Measurements from ENCODE around the gene C3orf20. TPM values are rescaled to one million over a fixed set of nuclear protein-coding genes. Genes with fewer than 3 reads are reported as not detected.

C3orf20 gene
- total and polyA plus RNA-seq, 9 of the 15 experiments (the other 6 are each of a cell fraction or from before 2014, with no cell fraction given), result 0.04 TPM; not detected in 8

- Histone ChIP-seq H2AFZ (ENCODE audit: low read depth, low read length) (no peak overlapping the region), H3K79me2 (ENCODE audit: control insufficient read depth, insufficient read depth, low read length) (no peaks in the 10 kb centered on the region), H3K4me3 (no peak overlapping the region), H4K20me1 (replicated peaks; ENCODE audit: control insufficient read depth, insufficient read depth, low read length) (no peaks in the 10 kb centered on the region), H3K9ac (ENCODE audit: insufficient read depth in 1 of 2, low read depth in 2 of 2, low read length in 2 of 2) (no peak overlapping the region), H3K4me2 (ENCODE audit: insufficient read depth, low read length) (no peak overlapping the region), H3K9me1 (ENCODE audit: control insufficient read depth, insufficient read depth, low read length) (no peaks in the 10 kb centered on the region), H3K27me3 (ENCODE audit: control insufficient read depth in 2 of 2, insufficient read depth in 2 of 2, low read length in 2 of 2) (peaks cover 4 to 15% of the 10 kb centered on the region in 2 experiments; a peak in 4 of 5 replicates), H3K4me1 (replicated peaks in 1 of 2; ENCODE audit: control insufficient read depth in 2 of 2, insufficient read depth in 2 of 2, low read length in 2 of 2) (no peaks in the 10 kb centered on the region), H3K36me3 (ENCODE audit: control insufficient read depth, insufficient read depth, low read length) (no peaks in the 10 kb centered on the region), H3K9me3 (replicated peaks; ENCODE audit: control insufficient read depth, insufficient read depth, low read depth, low read length) (no peaks in the 10 kb centered on the region), H3K27ac (ENCODE audit: extremely low read depth, low read depth, low read length) (no peak overlapping the region)
- BruUV-seq (replicated peaks), result no TSS peak
- ChIA-PET POLR2A (no interaction called here), CTCF (ENCODE audit: low intra/inter-chr PET ratio) (no interaction called here)
- intact Hi-C loops (cut with micrococcal nuclease) (no loop called here), in situ Hi-C loops (cut with MboI) (no loop called here)
- WGBS (ENCODE audit: insufficient coverage, low coverage, missing lambda C conversion rate), result 0% methylated on average over 1 of the region's 1 CpG
- TF ChIP-seq CHD2 (IDR thresholded peaks at IDR 0.05; ENCODE audit: low read depth, low read length), result no peak
- no peak for TF ChIP-seq GTF2B (IDR thresholded peaks at IDR 0.05; ENCODE audit: extremely low read depth, insufficient read length)
- TF ChIP-seq ARID4B (CRISPR knock-in tag; IDR thresholded peaks at IDR 0.05), result no peak
- TF ChIP-seq NFE2 (IDR thresholded peaks at IDR 0.05; ENCODE audit: low read depth), result no peak
- TF ChIP-seq SIX5 (IDR thresholded peaks at IDR 0.05; ENCODE audit: borderline replicate concordance in 1 of 2, insufficient read depth in 1 of 2, low read depth in 1 of 2, low read length in 2 of 2), result no peak
- no peak for TF ChIP-seq SMAD2 (IDR thresholded peaks at IDR 0.05; ENCODE audit: low read depth, low read length)
- no peak for TF ChIP-seq ZSCAN29 (IDR thresholded peaks at IDR 0.05)
- TF ChIP-seq NCOA1 (IDR thresholded peaks at IDR 0.05; ENCODE audit: low read depth), result no peak
- no peak for DNase-seq (ENCODE audit: extremely low read depth in 1 of 4, low spot score in 3 of 4)
- ATAC-seq, result no peak
- FAIRE-seq, result no peak
Observed at GRCh38 chr3:14716591-14716990, 41.6 kb downstream of the C3orf20 start.
